Endodermal cell (in vitro differentiated cells): ENCODE measurements around the gene WHRN. TPM values are rescaled to one million over a fixed set of nuclear protein-coding genes. Genes with fewer than 3 reads are reported as not detected.

ENCODE experiments used
- DNase-seq: peaks from one replicate; pipeline ENCODE4 v3.0.0-alpha.2; 2017
- H3K27ac ChIP-seq: 2 replicates; pipeline ENCODE4 v1.5.1; 2013; ENCODE audit warnings: mild to moderate bottlenecking, low read depth, low read length, moderate library complexity
- H3K27me3 ChIP-seq: 2 replicates; pipeline ENCODE4 v1.6.1; 2013; ENCODE audit warnings: mild to moderate bottlenecking, low read length, moderate library complexity; ENCODE audit not compliant: insufficient read depth, control insufficient read depth, poor library complexity, severe bottlenecking
- H3K36me3 ChIP-seq: 2 replicates; pipeline ENCODE4 v1.7.0; 2013; ENCODE audit warnings: mild to moderate bottlenecking, low read length, moderate library complexity; ENCODE audit not compliant: control insufficient read depth, insufficient read depth
- H3K4me1 ChIP-seq: one replicate; pipeline ENCODE4 v1.7.0; 2013; ENCODE audit warnings: low read length; ENCODE audit not compliant: control insufficient read depth, insufficient read depth
- H3K4me3 ChIP-seq: 2 replicates; pipeline ENCODE4 v1.5.1; 2013; ENCODE audit warnings: mild to moderate bottlenecking, low read length, moderate library complexity
- H3K9ac ChIP-seq: 2 replicates; pipeline ENCODE4 v1.6.1; 2013; ENCODE audit warnings: mild to moderate bottlenecking, low read length, moderate library complexity; ENCODE audit not compliant: poor library complexity, severe bottlenecking; ENCODE audit errors: extremely low read depth
- H3K9me3 ChIP-seq: 2 replicates; pipeline ENCODE4 v1.6.1; 2013; ENCODE audit warnings: mild to moderate bottlenecking, low read length, moderate library complexity; ENCODE audit not compliant: control insufficient read depth
- H3K27ac Mint-ChIP-seq: 2 replicates; pipeline ENCODE4 v1.8.0; 2020; ENCODE audit warnings: mixed read lengths
- H3K27me3 Mint-ChIP-seq: 2 replicates; pipeline ENCODE4 v1.8.0; 2021; ENCODE audit warnings: mild to moderate bottlenecking, mixed read lengths; ENCODE audit not compliant: insufficient read depth
- H3K36me3 Mint-ChIP-seq: 2 replicates; pipeline ENCODE4 v1.8.0; 2020; ENCODE audit warnings: low read depth, mixed read lengths
- H3K4me1 Mint-ChIP-seq: 2 replicates; pipeline ENCODE4 v1.8.0; 2020; ENCODE audit warnings: mixed read lengths
- H3K4me3 Mint-ChIP-seq: 2 replicates; pipeline ENCODE4 v1.8.0; 2020; ENCODE audit warnings: mild to moderate bottlenecking, moderate library complexity, mixed read lengths
- H3K9me3 Mint-ChIP-seq: 2 replicates; pipeline ENCODE4 v1.8.0; 2020; ENCODE audit warnings: mild to moderate bottlenecking, mixed read lengths
- CTCF ChIP-seq: fragments of 200-600 bp; sonication (generic); conservative IDR thresholded peaks from 2 replicates; pipeline ENCODE4 v1.5.0; 2021; ENCODE audit warnings: antibody characterized with exemption, mild to moderate bottlenecking
- WGBS, 2 experiments: methylation state at CpG; one replicate each; pipeline versions ENCODE4 v1.1.5 to v1.1.7; 2013; ENCODE audit warnings: missing lambda C conversion rate in 2 of 2, mixed read lengths in 1 of 2; ENCODE audit not compliant: insufficient coverage in 1 of 2, insufficient read length in 1 of 2; 5-methylcytosine and 5-hydroxymethylcytosine counted together
- total RNA-seq, 2 donors: library from RNA; stranded (reverse); fragmentation: NEBNext Ultra II Directional in 1 of 2; extraction: Animal tissue kit (Norgen Biotek cat#: 25700) in 1 of 2; gene quantifications; 2 replicates in 1 of 2; 3 replicates in 1 of 2; pipeline ENCODE4 v1.2.1, GENCODE V29; 2021

The WHRN gene
- total RNA-seq, 2 donors from 2014 or later = 7.0 to 12.8 TPM

- no peaks in the 10 kb centered on the region for H3K36me3 ChIP-seq
- no peak overlapping the region for H3K9ac ChIP-seq
- H3K27ac ChIP-seq = no peak overlapping the region
- no peaks in the 10 kb centered on the region for H3K36me3 Mint-ChIP-seq
- no peak overlapping the region for H3K27ac Mint-ChIP-seq
- H3K27me3 Mint-ChIP-seq = no peaks in the 10 kb centered on the region
- no peak for TF ChIP-seq CTCF
- no peak overlapping the region for H3K4me3 ChIP-seq
- H3K27me3 ChIP-seq = no peaks in the 10 kb centered on the region
- no peaks in the 10 kb centered on the region for H3K4me1 ChIP-seq
- no peaks in the 10 kb centered on the region for H3K9me3 ChIP-seq
- WGBS, 2 experiments = 81 to 89% methylated on average over 5 of the region's 5 CpGs
- no peaks in the 10 kb centered on the region for H3K4me1 Mint-ChIP-seq
- DNase-seq = no peak
- H3K9me3 Mint-ChIP-seq = no peaks in the 10 kb centered on the region
- H3K4me3 Mint-ChIP-seq = no peak overlapping the region
These were observed 56.0 kb downstream of the WHRN start for GRCh38 chr9:114449236-114449635.

GRCh38 chr9:114448706-114449105 is 56.6 kb downstream of the WHRN start:
- H3K27me3 Mint-ChIP-seq = no peaks in the 10 kb centered on the region
- no peaks in the 10 kb centered on the region for H3K36me3 ChIP-seq
- H3K9ac ChIP-seq = no peak overlapping the region
- H3K27ac ChIP-seq = no peak overlapping the region
- H3K4me3 Mint-ChIP-seq = no peak overlapping the region
- no peak for DNase-seq
- no peak for TF ChIP-seq CTCF
- no peaks in the 10 kb centered on the region for H3K36me3 Mint-ChIP-seq
- H3K9me3 Mint-ChIP-seq = no peaks in the 10 kb centered on the region
- H3K4me1 Mint-ChIP-seq = no peaks in the 10 kb centered on the region
- no peaks in the 10 kb centered on the region for H3K9me3 ChIP-seq
- no peak overlapping the region for H3K27ac Mint-ChIP-seq
- H3K4me3 ChIP-seq = no peak overlapping the region
- WGBS, 2 experiments = 88 to 92% methylated on average over 1 to 2 of the region's 2 CpGs
- no peaks in the 10 kb centered on the region for H3K27me3 ChIP-seq
- H3K4me1 ChIP-seq = no peaks in the 10 kb centered on the region

GRCh38 chr9:114446672-114447450 is 58.4 kb downstream of the WHRN start:
- no peak for TF ChIP-seq CTCF
- Histone ChIP-seq H3K27me3 (no peaks in the 10 kb centered on the region), H3K4me3 (no peak overlapping the region), H3K9me3 (no peaks in the 10 kb centered on the region), H3K27ac (no peak overlapping the region), H3K4me1 (no peaks in the 10 kb centered on the region), H3K9ac (no peak overlapping the region), H3K36me3 (no peaks in the 10 kb centered on the region)
- Mint-ChIP-seq H3K27me3 (no peaks in the 10 kb centered on the region), H3K27ac (no peak overlapping the region), H3K4me3 (no peak overlapping the region), H3K36me3 (no peaks in the 10 kb centered on the region), H3K9me3 (no peaks in the 10 kb centered on the region), H3K4me1 (no peaks in the 10 kb centered on the region)
- peak; percentile 41 for DNase-seq
- WGBS, 2 experiments = 82 to 84% methylated on average over 3 to 8 of the region's 8 CpGs
